Lower leg skin (tissue), 3 donors: Measurements from ENCODE around the gene SLPI.

Experiments used
- POLR2A ChIP-seq, 2 donors: fragments of 450-650 bp; IDR thresholded peaks; one replicate each; pipeline ENCODE4 v1.6.1; 2016 to 2017; ENCODE audit warnings: antibody characterized with exemption in 2 of 2, mild to moderate bottlenecking in 1 of 2, moderate library complexity in 1 of 2
- TF ChIP-seq, protein P1 (sequence below), 3 donors: fragments of 450-650 bp; IDR thresholded peaks; one replicate each; pipeline ENCODE4 v1.5.1; 2016; ENCODE audit warnings: antibody characterized with exemption in 3 of 3, mild to moderate bottlenecking in 3 of 3, moderate library complexity in 2 of 3

- no peak for TF ChIP-seq POLR2A (IDR thresholded peaks at IDR 0.05)
- TF ChIP-seq, protein P1, sequence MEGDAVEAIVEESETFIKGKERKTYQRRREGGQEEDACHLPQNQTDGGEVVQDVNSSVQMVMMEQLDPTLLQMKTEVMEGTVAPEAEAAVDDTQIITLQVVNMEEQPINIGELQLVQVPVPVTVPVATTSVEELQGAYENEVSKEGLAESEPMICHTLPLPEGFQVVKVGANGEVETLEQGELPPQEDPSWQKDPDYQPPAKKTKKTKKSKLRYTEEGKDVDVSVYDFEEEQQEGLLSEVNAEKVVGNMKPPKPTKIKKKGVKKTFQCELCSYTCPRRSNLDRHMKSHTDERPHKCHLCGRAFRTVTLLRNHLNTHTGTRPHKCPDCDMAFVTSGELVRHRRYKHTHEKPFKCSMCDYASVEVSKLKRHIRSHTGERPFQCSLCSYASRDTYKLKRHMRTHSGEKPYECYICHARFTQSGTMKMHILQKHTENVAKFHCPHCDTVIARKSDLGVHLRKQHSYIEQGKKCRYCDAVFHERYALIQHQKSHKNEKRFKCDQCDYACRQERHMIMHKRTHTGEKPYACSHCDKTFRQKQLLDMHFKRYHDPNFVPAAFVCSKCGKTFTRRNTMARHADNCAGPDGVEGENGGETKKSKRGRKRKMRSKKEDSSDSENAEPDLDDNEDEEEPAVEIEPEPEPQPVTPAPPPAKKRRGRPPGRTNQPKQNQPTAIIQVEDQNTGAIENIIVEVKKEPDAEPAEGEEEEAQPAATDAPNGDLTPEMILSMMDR (IDR thresholded peaks at IDR 0.05): no peak
Measured at GRCh38 chr20:45254383-45255262, at the start of gene SLPI.
